Activated T-helper 17 cell treated with anti-CD3 and anti-CD28 coated beads, Interleukin-2, amount 50 U/mL, for 72 hours (primary cell): Measurements from ENCODE around the gene AMIGO3. TPM values are rescaled to one million over a fixed set of nuclear protein-coding genes. Genes with fewer than 3 reads are reported as not detected.
A peak's percentile ranks its signal among the peaks of the same experiment; 100 is the strongest.

ENCODE experiments used
- ATAC-seq: fragments of 150-1000 bp; cut with Tn5 transposase; replicated peaks from 2 replicates; pipeline ENCODE4 v1.10.0; 2021; ENCODE audit warnings: mild to moderate bottlenecking, moderate library complexity
- H3K27ac Mint-ChIP-seq: one replicate; pipeline ENCODE4 v1.8.0; 2022; ENCODE audit warnings: mixed read lengths
- H3K27me3 Mint-ChIP-seq: one replicate; pipeline ENCODE4 v1.8.0; 2022; ENCODE audit warnings: mixed read lengths
- H3K36me3 Mint-ChIP-seq: one replicate; pipeline ENCODE4 v1.8.0; 2022; ENCODE audit warnings: low read depth, mild to moderate bottlenecking, mixed read lengths
- H3K4me1 Mint-ChIP-seq: one replicate; pipeline ENCODE4 v1.8.0; 2022; ENCODE audit warnings: mixed read lengths
- H3K4me3 Mint-ChIP-seq: one replicate; pipeline ENCODE4 v1.8.0; 2022; ENCODE audit warnings: mild to moderate bottlenecking, mixed read lengths
- H3K9me3 Mint-ChIP-seq: one replicate; pipeline ENCODE4 v1.8.0; 2022; ENCODE audit warnings: mixed read lengths
- total RNA-seq, 2 donors: library from RNA; stranded (reverse); gene quantifications; one replicate each; pipeline ENCODE4 v1.2.3, GENCODE V29; 2022

Gene AMIGO3
- total RNA-seq, 2 donors from 2014 or later: 0.29 TPM; not detected in 1

DNA sequence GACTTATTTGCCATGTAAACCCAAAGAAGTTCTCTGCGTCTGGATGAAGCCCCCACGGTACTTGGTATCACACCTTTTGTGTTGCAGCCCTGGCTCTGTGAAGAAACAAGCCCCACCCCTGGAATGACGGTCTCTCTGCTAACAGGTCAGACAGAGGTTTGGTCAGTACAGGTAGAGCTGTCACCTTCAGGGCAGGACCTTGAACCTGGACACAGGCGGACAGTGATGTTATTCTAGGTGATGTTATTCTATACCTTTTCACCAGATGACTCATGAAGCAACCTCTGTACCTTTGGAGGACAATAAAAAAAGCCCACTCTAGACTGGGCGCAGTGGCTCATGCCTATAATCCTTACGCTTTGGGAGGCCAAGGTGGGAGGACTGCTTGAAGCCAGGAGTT, 15.3 kb upstream of the AMIGO3 start:
- Mint-ChIP-seq H3K4me3 (no peak overlapping the region), H3K27ac (no peak overlapping the region), H3K36me3 (peaks cover 87% of the 10 kb centered on the region), H3K9me3 (no peaks in the 10 kb centered on the region), H3K4me1 (peaks cover 5% of the 10 kb centered on the region), H3K27me3 (no peaks in the 10 kb centered on the region)
- ATAC-seq: no peak

DNA sequence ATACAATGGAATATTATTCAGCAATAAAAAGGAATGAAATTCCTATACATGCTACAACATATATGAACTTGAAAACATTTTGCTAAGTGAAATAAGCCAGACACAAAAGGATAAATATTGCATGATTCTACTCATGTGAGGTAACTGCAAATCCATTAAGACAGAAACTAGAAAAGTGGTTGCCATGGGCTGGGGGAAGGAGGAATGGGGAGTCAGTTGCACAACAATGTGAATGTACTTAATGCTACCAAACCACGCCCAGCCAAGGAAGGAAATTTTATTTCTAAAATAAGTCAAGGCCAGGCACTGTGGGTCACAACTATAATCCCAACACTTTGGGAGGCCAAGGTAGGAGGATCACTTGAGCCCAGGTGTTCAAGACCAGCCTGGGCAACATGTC, 14.1 kb upstream of the AMIGO3 start:
- Mint-ChIP-seq H3K27ac (no peak overlapping the region), H3K36me3 (peaks cover 85% of the 10 kb centered on the region), H3K27me3 (no peaks in the 10 kb centered on the region), H3K9me3 (no peaks in the 10 kb centered on the region), H3K4me1 (peaks cover 5% of the 10 kb centered on the region), H3K4me3 (no peak overlapping the region)
- ATAC-seq: no peak

- H3K4me1 Mint-ChIP-seq: peaks cover 5% of the 10 kb centered on the region
- no peak overlapping the region for H3K4me3 Mint-ChIP-seq
- H3K27ac Mint-ChIP-seq: no peak overlapping the region
- H3K36me3 Mint-ChIP-seq: peaks cover 85% of the 10 kb centered on the region
- no peaks in the 10 kb centered on the region for H3K9me3 Mint-ChIP-seq
- ATAC-seq: no peak
- H3K27me3 Mint-ChIP-seq: no peaks in the 10 kb centered on the region
These were observed 13.1 kb upstream of the AMIGO3 start for GRCh38 chr3:49732597-49732996.

DNA sequence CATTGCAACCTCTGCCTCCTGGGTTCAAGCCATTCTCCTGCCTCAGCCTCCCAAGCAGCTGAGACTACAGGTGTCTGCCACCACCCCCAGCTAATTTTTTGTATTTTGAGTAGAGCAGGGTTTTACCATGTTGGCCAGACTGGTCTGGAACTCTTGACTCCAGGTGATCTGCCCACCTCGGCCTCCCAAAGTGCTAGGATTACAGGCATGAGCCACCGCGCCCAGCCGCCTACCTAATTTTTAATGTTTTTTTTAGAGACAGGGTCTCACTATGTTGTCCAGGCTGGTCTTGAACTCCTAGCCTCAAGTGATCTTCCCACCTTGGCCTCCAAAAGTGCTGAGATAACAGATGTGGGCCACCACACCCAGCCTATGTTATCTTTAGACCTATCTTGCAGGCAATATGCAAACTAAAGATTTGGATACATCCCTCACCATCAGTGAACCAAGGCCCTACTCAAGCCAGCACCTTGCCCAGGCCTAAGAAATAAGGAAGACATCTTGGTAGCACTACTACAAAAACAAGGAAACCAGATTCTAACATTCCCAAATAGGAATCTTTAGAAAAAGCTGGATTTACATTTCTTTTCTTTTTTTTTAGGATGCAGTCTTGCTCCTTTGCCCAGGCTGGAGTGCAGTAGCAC, 10.6 kb upstream of the AMIGO3 start:
- no peaks in the 10 kb centered on the region for H3K27me3 Mint-ChIP-seq
- H3K27ac Mint-ChIP-seq: no peak overlapping the region
- H3K36me3 Mint-ChIP-seq: peaks cover 75% of the 10 kb centered on the region
- no peak for ATAC-seq
- no peaks in the 10 kb centered on the region for H3K4me1 Mint-ChIP-seq
- no peaks in the 10 kb centered on the region for H3K9me3 Mint-ChIP-seq
- no peak overlapping the region for H3K4me3 Mint-ChIP-seq

- Mint-ChIP-seq H3K27me3 (no peaks in the 10 kb centered on the region), H3K4me1 (no peaks in the 10 kb centered on the region), H3K4me3 (no peak overlapping the region), H3K9me3 (no peaks in the 10 kb centered on the region), H3K36me3 (peaks cover 69% of the 10 kb centered on the region), H3K27ac (no peak overlapping the region)
- ATAC-seq: no peak
These were observed 8.5 kb upstream of the AMIGO3 start for GRCh38 chr3:49727924-49728361.

- no peak for ATAC-seq
These were observed 7.9 kb upstream of the AMIGO3 start for GRCh38 chr3:49727154-49727923.

DNA sequence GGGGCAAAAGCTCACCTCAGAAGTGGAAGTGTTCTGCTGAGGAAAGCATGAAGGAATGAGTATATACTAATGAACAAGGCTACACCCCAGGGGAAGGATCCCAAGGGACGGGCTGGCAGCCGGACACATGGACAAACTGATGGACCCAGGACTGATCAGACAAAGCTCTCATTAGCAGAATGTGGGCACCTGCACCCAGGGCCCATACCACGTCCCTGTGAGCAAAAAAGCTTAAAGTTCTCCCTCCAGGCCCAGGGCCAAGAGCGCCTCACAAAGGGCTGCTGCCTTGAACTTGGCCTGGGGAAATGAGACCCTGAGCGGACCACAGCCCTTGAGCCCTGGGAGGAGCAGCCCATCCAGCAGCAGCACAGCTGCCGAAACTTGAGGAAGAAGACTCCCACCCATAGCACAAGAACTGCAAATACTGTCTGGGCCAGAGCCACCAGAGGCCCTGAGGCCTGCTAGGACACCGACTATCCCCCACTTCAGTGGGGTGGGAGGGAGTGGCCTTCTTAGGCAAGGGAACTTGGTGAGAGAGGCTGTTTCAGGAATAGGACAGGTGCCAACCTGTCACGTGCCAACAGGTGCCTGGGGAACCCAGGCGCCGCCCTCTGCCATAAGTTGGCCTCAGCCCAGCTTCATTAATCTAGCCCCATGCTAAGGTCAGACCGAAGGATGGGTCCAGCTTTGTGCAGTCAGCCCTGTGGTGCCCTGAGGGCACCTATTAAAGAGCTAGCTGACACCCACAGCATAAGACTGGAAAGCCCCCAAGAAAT, 6.6 kb upstream of the AMIGO3 start:
- no peak for ATAC-seq
- no peaks in the 10 kb centered on the region for H3K27me3 Mint-ChIP-seq
- H3K36me3 Mint-ChIP-seq: peaks cover 65% of the 10 kb centered on the region
- no peak overlapping the region for H3K27ac Mint-ChIP-seq
- H3K4me3 Mint-ChIP-seq: no peak overlapping the region
- H3K4me1 Mint-ChIP-seq: no peaks in the 10 kb centered on the region
- no peaks in the 10 kb centered on the region for H3K9me3 Mint-ChIP-seq

More at GRCh38 chr3:49727154-49727923, 7.9 kb upstream of the AMIGO3 start:
- no peak overlapping the region for H3K27ac Mint-ChIP-seq
- H3K36me3 Mint-ChIP-seq: peaks cover 69% of the 10 kb centered on the region
- no peak overlapping the region for H3K4me3 Mint-ChIP-seq
- no peaks in the 10 kb centered on the region for H3K9me3 Mint-ChIP-seq
- H3K4me1 Mint-ChIP-seq: no peaks in the 10 kb centered on the region
- no peaks in the 10 kb centered on the region for H3K27me3 Mint-ChIP-seq

DNA sequence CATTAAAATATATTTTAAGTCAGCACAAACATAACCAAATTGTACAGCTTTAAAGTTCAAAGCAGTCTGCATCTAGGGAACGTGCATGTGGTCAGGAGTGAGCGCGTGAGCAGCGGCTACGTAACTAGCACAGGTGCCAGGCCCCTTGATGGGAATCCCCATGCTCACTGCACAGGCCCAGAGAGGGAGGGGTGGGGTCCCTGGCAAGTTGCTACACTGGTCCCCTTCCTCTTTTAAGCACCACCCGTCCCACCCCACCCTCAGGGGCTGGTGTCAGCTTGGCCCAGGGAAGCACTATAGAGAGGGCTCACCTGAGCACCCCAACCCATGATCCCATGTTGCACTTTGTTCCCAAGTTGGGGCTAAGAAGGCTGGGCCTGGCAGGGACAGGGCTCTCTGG, 5.1 kb upstream of the AMIGO3 start:
- Mint-ChIP-seq H3K27ac (peak overlapping the region; percentile 96), H3K4me3 (peak overlapping the region; percentile 95), H3K36me3 (peaks cover 61% of the 10 kb centered on the region), H3K4me1 (no peaks in the 10 kb centered on the region), H3K9me3 (no peaks in the 10 kb centered on the region), H3K27me3 (no peaks in the 10 kb centered on the region)
- no peak for ATAC-seq

DNA sequence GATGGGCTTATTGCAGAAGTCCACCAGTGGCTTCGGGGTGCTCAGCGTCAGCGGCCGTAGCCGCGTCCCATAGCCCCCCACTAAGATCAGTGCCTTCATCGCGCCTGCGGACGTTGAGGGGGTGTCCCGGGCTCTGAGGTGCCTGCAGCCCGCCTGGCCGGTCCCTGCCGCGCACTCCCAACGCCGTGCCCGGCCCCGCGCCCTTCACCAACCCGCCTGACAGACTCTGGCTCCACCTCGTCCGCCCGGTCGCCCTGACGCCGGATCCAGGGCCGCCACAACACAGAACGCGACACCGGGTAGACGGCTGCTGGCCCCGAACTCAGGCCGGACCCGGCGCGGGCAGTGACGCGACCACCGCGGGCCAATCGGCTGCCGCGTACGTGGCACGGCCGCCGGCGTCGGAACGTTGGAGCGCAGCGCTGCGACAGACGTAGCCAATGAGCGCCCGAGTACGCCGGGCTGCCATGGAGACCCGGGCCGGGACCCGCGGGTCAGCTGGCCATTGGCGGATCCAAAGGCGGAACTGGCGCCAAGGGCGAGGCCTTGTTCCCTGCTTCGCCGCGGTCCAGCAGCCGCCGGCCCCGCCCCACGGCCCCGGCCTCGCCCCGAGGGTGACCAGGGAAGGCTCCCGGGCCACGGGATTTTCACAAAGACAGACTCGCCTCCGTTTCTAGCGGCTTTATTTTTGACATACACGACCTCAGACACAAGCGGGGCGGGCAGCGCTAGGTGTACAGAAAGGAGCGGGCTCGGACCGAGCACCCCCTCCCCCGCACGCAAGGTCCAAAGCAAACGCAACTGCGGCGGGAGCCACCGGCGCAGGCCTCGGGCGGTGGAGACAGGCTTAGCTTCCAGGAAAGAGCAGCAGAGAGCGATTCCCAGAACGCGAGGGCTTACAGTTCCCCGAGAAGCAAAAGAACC, 4.4 kb upstream of the AMIGO3 start, which contains the start of gene GMPPB:
Gene GMPPB (minus strand): TSS at position 324 of the 924 bp plus-strand sequence. CDS start 225 bp downstream, at position 99.
- ATAC-seq: peak; percentile 92

GRCh38 chr3:49723296-49723627, 3.8 kb upstream of the AMIGO3 start:
- peak; percentile 31 for ATAC-seq

More for the DNA sequence above, 4.4 kb upstream of the AMIGO3 start, which contains the start of gene GMPPB:
- Mint-ChIP-seq H3K4me3 (peak within 1 kb of the TSS; percentile 95), H3K9me3 (no peaks in the 10 kb centered on the region), H3K4me1 (peaks cover 3% of the 10 kb centered on the region), H3K27me3 (no peaks in the 10 kb centered on the region), H3K36me3 (peaks cover 57% of the 10 kb centered on the region), H3K27ac (peak within 1 kb of the TSS; percentile 96)

DNA sequence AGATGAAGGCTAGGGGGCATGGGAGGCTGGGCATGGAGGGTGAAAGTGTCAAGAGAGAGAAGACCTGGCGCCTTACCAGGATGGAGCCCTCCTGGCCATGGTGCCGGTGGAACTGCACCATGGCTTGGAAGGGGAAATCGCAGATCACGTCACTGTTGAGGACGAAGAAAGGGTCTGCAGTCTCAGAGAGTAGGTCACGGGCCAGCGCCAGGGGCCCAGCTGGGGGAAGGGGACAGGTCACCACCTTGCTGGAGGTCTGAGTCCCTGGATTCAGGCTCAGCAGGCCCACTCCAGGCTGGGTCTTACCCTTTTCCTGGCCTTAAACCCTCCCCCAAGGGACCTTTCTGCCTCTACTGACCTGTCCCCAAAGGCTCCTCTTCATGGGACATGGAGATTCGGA, 3.4 kb upstream of the AMIGO3 start:
- H3K27ac Mint-ChIP-seq: peak overlapping the region; percentile 96
- no peaks in the 10 kb centered on the region for H3K9me3 Mint-ChIP-seq
- no peak for ATAC-seq
- H3K4me3 Mint-ChIP-seq: peak overlapping the region; percentile 95
- H3K27me3 Mint-ChIP-seq: no peaks in the 10 kb centered on the region
- H3K36me3 Mint-ChIP-seq: peaks cover 53% of the 10 kb centered on the region
- H3K4me1 Mint-ChIP-seq: peaks cover 8% of the 10 kb centered on the region

More at GRCh38 chr3:49723296-49723627, 3.8 kb upstream of the AMIGO3 start:
- peak overlapping the region; percentile 96 for H3K27ac Mint-ChIP-seq
- H3K9me3 Mint-ChIP-seq: no peaks in the 10 kb centered on the region
- H3K4me1 Mint-ChIP-seq: peaks cover 8% of the 10 kb centered on the region
- H3K36me3 Mint-ChIP-seq: peaks cover 57% of the 10 kb centered on the region
- no peaks in the 10 kb centered on the region for H3K27me3 Mint-ChIP-seq
- peak overlapping the region; percentile 95 for H3K4me3 Mint-ChIP-seq

DNA sequence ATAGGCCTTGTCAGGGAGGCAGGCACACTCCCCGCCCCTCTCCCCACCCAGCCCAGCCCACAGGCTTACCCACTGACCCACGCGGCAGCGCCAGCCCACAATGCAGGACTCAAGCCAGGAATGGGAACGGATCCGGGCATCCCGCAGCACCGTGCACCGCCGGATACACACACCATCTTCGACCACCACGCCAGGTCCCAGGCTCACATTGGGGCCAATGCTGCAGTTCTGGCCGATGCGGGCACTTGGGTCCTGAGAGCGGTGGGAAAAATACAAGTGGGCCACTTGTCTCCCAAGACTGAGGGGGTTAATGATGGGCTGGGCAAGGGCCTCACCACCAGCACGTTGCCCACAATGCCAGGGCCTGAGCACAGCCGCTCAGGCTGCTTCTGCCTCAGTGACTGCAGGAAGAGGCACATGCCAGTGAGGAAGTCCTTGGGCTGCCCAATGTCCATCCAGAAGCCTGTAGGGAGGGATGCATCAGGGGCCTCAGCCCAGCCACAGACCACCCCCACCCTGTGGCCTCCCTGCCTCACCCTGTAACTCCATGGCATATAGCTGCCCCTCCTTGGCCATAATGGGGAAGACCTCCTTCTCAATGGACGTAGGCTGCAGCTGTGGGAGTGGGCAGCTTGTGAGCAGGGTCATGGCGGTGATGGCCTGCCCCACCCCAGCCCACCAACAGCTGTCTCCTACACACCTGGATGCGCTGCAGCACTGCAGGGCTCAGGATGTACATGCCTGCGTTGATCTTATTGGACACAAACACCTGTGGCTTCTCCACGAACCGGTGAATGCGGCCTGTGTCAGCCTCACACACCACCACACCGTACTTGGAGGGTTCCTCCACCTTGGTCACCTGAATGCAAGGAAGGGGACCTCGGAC, 2.7 kb upstream of the AMIGO3 start:
- ATAC-seq: no peak
- H3K4me1 Mint-ChIP-seq: peaks cover 8% of the 10 kb centered on the region
- peak overlapping the region; percentile 96 for H3K27ac Mint-ChIP-seq
- H3K27me3 Mint-ChIP-seq: no peaks in the 10 kb centered on the region
- peak overlapping the region; percentile 95 for H3K4me3 Mint-ChIP-seq
- H3K36me3 Mint-ChIP-seq: peaks cover 46% of the 10 kb centered on the region
- H3K9me3 Mint-ChIP-seq: no peaks in the 10 kb centered on the region

GRCh38 chr3:49721596-49721895, 2.1 kb upstream of the AMIGO3 start:
- ATAC-seq: no peak
- Mint-ChIP-seq H3K4me3 (no peak overlapping the region), H3K27me3 (no peaks in the 10 kb centered on the region), H3K36me3 (peaks cover 40% of the 10 kb centered on the region), H3K4me1 (peaks cover 8% of the 10 kb centered on the region), H3K9me3 (no peaks in the 10 kb centered on the region), H3K27ac (peak overlapping the region; percentile 30)
